ENCODE measurements around the gene DUSP8. TPM values are rescaled to one million over a fixed set of nuclear protein-coding genes. Genes with fewer than 3 reads are reported as not detected.

Gene DUSP8
- polyA plus RNA-seq, 3 donors from 2014 or later = 0.07 TPM; not detected in 2

- Mint-ChIP-seq H3K4me3 (no peak overlapping the region), H3K36me3 (peaks cover 0 to under 1% (median under 1%) of the 10 kb centered on the region in 3 donors), H3K27ac (peak overlapping the region in 2 of 6 donors; percentile 4 to 55), H3K4me1 (peaks cover 50 to 73% of the 10 kb centered on the region in 2 donors), H3K27me3 (ENCODE audit: low read depth in 3 of 3) (peaks cover 0 to 4% (median 3%) of the 10 kb centered on the region in 3 donors), H3K9me3 (no peaks in the 10 kb centered on the region)
- DNase-seq = no peak
These were observed 67.9 kb downstream of the DUSP8 start for GRCh38 chr11:1504138-1504537.

Other genes with a start within 250 kb of the DUSP8 start
- under 1 TPM in 1 of 3 donors, not detected in 2; 0.12 TPM for gene BRSK2, start 182.3 kb downstream of the DUSP8 start, polyA plus RNA-seq
- gene MOB2, start 85.5 kb downstream of the DUSP8 start, polyA plus RNA-seq = 10 to 100 TPM; 43.7 to 70.9 (median 68.8) TPM
- gene KRTAP5-1, start 13.0 kb upstream of the DUSP8 start, polyA plus RNA-seq = not detected
- gene KRTAP5-2, start 26.0 kb upstream of the DUSP8 start, polyA plus RNA-seq = not detected
- gene KRTAP5-3, start 36.2 kb upstream of the DUSP8 start, polyA plus RNA-seq = not detected
- not detected for gene KRTAP5-4, start 49.9 kb upstream of the DUSP8 start, polyA plus RNA-seq
- not detected for gene KRTAP5-5, start 57.5 kb upstream of the DUSP8 start, polyA plus RNA-seq
- not detected for gene KRTAP5-6, start 124.9 kb upstream of the DUSP8 start, polyA plus RNA-seq
- gene IFITM10, start 178.3 kb upstream of the DUSP8 start, polyA plus RNA-seq = under 1 TPM; 0.09 to 0.93 (median 0.39) TPM
- gene CTSD, start 191.7 kb upstream of the DUSP8 start, polyA plus RNA-seq = 100 to 1,000 TPM; 471 to 795 (median 488) TPM